DMS153 (cell line): ENCODE results near the gene HOXA6.

Experiments used
- DNase-seq: peaks from one replicate; lab custom pipeline; 2025; lab: John Stamatoyannopoulos, UW

HOXA6 gene

DNA sequence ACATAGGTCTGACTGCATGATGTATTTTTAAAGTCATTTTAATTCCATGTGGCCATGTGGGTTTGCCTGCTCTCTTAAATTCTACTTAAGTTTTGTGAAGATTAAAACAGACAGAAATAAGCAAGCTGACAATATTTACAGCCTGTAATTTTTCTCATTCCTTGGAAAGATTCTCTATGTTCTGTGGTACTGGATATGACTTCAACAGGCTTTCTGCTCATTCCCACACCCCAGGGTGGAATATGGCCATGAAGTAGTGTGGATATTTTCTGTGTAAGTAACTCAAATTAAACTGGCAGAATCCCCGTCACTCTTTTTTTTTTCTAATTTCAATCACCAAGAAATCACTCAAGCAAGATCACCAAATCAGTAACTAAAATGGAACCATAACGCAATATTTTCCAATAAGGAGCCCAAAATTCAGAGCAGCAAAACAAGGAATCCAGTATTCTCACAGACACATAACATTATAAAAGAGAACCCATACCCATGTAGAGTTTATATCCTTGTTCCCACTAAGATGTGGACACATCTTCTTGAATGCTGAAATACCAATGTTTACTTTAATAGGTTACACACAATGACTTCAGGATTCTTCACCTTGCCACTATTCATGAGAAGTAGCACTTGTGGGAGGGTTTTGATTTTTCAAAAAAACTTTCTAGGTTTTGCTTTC, 9.8 kb downstream of the HOXA6 start:
- DNase-seq, result no peak

DNA sequence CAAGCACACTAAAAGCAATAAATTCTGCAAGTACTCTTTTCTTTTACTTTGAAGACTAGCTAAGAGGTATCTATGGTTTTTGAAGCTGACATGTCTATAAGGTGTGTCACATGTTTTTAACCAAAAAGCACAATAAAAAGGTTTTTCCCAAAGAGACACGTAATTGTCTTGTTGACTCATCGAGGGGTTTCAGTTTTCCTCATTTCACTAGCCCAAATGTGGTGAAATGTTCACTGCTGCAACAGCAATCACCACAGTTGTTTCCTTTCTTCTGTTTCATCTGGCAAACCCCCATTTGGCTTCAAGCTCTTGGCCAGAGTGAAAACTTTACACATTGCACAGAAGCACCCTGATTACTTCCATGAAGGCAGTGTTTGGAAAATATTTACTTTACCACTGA, 13.2 kb downstream of the HOXA6 start:
- DNase-seq, result no peak

DNA sequence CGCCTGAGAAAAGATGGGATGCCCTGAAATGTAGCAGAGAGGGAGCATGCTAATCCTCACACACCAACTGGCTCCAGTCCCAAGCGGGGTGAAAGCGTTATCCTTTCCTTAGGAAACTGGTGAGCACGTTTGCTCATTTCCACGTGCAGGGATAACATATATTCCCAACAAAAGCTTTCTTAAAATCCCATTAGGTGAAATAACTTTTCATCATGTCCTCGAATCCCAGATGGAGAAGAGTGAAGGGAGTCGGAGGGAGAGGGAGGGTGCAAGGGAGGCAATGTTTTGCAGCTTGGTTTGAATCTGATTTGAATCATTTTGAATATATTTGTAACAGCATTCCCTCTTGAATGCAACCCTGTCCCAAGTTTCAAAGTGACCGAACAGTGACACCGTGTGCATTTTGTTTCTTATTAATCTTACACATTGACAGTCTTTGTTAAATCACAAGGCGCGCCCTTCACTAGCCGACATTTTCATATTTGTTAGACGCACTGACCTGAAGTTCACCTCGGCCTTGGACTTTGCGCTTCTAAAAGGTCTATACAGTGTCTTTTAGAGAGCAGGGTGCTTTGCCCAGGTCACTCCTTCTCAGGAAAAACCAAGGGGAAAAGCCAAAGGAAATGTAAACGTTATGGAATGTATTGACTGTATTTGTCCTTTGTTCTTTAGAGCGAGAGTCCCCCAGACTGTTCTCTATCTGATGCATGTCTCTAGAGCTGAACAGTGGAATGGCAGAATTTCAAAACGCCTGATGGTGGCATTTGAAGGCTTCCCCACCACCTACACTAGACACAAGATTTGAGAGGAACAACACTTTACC, 14.0 kb downstream of the HOXA6 start:
- no peak for DNase-seq

DNA sequence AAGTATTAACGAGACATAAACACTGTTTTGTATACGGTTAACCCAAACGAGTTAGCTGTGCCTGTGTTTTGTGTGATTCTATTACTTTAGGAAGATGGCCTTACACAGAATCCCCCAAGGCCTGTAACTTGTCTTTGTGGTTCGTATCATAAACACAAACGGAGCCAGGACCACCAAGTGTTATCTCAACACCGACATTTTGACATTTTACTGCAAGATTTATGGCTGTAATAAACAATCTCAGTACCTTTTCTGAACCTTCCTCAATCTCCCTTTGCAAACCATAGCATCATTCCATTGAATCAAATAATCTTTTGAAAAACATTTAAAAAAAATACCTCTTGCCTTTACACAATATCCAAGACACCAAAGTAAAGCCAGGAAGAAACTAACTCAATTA, 14.6 kb downstream of the HOXA6 start:
- DNase-seq, result no peak

DNA sequence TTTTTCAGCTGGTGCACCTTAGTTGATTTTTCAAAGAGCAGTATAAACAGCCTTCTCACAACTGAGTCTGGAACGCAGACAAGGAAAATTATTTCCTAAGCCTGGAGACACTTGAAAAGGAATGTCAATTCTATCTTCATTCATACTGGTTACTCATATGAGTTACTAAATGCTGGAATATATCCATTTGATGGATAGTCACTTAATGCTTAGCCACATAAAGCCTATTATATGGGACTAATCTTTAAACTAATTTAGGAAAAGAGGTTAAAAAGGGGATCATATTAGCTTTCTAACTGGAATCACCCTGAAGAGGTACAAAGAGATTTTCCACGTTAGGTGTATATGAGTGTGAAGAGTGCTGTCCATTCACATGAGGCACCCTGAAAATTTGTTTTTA, 15.4 kb downstream of the HOXA6 start:
- no peak for DNase-seq

DNA sequence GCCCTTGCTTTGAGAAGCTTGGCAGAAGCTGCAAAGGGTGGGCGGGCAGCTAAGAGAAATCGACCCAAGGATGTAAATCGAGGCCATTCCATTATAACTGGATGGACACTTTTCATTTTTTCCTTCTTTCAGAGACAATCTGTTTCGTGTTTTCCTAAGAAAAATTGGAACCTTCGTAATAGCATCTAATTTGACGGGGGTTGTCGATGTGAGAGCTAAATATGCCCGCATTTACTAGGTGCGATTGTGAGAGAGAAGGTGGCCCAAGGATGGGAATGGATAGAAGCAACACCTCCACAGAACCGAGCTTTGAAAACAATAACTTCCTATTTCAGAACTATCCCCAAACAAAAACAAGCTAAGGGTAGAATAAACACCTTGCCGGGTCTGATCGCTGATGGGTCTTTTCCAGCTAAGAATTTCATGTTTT, 16.2 kb downstream of the HOXA6 start:
- DNase-seq, result no peak

DNA sequence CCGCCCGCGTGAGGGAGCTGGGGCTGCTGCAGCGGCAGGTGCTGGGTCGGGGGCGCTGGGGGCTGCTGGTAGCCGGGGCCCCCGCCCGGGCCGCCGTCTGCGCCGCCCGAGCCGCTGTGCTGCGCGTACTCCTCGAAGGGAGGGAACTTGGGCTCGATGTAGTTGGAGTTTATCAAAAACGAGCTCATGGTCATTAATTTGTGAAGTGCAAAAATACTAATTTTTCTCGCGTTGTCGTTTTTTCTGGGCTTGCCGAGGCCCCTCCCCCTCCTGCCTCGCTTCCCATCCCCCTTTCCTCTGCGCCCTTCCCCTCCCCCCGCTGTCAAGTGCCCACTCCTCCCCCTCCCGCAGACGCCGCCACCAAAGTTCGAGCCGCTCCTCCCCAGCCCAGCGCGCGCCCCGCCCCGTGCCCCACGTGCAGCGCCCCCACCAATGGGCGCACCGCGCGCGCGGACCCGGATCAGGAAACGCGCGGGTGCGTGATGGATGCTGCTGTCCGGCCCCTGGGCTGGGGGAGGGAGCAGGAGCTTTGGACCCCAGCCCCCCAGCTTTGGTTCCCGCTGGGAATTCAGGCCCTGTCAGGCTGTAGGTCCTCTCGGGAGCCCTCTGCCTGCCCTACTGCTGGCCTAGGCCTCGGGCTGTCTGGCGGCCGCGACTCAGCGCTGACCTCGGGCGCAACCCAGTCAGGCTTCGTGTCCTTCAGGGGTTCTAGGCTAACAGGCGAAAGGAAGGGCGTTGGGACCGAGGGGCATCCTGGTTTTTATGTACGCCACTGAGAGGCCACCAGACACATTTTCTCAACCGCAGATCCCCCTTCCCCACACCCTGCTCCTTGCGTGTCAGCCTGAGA, 16.8 kb downstream of the HOXA6 start, which contains the start of gene HOXA4:
Gene HOXA4, minus strand, starts transcription at position 218 of the 850 bp plus-strand sequence. Its CDS starts 24 bp downstream, at position 194.
- no peak for DNase-seq

DNA sequence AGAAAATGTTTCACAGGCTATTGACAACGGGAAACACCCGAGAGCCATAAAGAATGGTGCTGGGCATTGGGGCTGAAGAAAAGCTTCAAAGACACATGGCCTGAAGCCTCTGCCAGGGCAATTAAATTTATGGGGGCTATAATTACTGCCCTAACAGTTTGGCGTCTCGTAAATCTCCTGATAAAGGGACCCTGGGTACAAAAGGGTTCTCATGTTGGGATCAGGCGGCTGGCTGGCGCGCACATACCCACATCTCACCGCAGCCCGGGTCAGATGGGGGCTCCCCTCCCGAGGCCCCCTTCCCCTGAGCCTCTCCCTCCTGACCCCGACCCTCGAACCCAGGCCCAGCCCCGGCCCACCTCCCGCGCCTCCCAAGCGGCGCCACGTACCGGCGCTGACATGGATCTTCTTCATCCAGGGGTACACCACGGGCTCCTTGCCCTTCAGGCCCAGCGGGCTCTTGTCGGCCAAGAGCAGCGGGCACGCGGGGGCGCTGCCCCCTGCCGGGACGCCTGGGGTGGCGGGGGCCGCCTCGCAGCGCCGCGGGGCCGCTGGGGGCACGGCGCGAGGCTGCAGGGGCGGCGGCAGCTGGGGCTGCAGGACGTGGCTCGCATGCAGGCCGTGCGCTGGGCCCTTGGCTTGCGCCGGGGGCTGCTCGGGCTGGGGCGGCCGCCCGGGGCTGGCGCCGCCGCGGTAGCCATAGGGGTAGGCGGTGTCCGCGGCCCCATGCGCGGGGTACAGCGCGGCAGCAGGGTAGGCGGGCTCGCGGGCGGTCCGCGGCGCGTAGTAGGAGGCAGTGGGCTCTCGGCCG, 17.6 kb downstream of the HOXA6 start:
- no peak for DNase-seq

DNA sequence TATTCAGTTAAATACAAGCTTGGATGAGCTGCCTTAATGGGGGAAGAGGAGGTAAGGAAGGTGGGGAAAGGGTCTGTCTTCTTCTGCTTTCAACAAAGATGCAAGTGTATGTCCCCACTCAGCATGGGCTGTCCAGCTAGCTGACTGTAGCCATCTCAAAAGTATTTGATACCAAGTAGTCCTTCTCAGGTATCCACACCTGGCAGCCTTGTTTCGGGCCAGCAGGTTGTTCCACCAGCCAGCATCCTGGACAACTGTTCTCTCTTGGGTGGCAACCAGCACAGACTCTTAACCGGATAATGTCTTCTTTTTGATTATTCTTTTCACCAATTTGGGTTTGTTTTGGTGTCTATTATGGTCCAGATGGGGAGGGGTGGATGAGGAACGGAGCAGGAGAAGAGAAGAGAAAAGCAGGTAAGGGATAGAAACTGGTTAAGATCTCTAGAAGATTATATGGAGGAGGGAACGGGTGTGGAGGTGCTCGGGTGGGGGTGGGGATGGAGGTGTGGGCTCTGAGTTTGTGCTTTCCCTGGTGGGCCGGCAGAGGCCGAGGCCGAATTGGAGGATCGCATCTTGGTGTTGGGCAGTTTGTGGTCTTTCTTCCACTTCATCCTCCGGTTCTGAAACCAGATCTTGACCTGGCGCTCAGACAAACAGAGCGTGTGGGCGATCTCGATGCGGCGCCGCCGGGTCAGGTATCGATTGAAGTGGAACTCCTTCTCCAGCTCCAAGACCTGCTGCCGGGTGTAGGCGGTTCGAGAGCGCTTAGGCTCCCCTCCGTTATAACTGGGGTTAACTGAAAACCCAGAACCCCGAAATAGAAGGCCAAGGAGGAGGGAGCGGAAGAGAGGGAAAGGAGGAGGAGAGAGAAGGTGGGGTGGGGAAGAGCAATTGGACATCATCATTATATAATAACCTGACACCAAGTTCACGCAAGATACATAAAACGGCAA, 18.5 kb downstream of the HOXA6 start:
- DNase-seq, result no peak

DNA sequence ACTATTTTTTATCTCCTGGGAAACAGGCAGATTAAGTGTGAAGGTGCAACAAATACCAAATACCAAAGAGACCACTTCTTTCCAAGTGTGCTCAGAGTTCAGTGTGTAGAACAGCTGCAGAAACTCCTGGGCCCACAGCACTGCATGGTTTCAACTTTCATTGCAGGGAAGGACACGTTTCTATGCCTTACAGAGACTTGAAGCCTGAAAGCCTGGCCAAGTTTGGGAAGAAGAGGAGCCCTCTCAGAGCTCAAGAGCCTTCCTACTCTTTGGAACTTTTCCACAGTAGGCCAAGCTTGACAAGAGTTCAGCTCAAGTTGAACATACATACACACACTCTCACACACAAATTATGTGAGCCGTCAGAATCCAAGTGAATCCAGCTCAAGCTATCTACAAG, 19.5 kb downstream of the HOXA6 start:
- no peak for DNase-seq

DNA sequence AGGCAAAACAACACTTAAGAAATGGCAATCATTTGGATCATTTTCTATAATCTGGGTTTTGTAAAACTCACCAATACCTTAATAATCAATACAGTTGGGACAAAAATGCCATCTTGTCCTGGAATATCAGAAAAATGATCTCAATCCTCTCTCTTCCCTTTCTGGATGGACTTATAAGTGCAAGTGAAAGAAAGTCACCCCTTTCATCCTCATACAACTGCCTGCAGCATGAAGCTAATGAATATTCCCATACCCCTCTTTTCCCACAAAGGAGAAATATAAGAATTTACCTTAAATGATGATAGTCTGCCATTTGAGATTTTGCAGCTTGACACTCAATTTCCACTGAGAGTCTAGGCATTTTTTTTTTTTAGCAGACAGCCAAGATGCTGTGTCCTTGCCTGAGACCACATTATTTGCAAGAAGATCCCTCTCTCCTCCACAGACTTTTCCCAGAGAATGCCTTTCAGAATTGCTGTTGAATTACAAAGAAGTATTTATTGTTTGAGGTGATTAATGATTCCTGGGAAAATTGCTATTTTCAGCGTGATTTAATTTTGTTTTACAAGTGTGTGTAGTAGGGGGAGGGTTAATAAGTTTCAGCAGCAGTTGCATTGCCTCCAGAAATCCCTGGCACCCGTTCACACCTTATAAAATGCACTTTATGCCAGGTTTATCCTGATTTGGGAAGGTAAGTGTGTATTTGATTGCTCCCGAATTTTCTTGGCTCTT, 20.8 kb downstream of the HOXA6 start:
- no peak for DNase-seq

DNA sequence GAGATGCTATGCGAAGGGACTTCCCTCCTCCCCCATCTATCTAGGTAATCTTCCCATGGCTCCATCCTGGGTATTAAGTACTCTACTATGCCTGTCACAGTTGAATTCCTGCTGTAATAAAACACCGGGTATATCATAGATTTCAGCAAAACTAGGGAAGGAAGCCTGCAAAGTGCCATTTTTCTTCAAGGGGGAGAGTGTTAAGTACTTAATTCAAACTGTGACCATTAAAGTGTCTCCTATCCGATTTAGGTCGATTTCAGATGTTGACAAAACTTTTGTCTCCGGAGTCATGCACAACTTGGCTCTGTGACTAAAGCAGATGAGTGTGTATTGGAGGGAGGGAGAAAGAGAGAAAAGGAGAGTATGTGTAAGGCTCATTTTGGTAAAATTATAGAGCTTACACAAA, 21.6 kb downstream of the HOXA6 start:
- no peak for DNase-seq

DNA sequence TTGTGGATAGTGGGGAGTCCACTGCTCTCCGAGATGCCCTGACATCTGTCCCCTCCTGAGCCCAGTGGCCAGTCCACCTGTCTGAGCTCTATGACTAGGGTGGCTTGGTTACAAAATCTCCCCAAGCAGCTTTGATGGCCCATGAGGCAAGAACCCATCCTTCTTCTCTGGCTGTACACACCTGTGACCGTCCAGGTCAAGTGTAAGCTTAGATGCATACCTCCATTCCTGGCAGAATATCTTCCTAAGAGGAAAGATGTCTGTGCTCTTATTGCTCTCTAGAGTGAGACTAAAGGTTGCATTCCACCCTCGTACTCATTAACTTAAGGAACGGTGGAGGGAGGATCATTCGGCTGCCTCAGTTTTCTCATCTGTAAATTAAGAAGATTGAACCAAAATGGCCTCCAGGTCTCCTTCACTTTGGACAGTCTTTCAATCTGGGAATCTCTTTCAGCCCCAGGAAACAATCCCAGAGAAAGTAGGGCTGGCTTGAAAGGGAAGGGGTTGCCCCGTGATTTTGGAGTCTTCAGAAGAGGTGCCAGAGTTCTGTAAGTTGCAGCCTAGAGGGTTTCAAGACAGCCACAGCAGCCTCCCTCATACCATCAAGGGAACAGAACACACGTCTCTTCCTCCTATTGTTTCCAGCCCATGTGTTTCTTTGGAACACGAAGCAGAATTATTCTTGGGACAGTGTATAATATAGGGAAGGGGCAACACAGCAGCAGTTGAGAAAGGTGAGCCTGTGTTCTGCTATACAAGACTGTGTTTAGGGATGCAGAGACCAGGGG, 22.5 kb downstream of the HOXA6 start:
- DNase-seq, result no peak

DNA sequence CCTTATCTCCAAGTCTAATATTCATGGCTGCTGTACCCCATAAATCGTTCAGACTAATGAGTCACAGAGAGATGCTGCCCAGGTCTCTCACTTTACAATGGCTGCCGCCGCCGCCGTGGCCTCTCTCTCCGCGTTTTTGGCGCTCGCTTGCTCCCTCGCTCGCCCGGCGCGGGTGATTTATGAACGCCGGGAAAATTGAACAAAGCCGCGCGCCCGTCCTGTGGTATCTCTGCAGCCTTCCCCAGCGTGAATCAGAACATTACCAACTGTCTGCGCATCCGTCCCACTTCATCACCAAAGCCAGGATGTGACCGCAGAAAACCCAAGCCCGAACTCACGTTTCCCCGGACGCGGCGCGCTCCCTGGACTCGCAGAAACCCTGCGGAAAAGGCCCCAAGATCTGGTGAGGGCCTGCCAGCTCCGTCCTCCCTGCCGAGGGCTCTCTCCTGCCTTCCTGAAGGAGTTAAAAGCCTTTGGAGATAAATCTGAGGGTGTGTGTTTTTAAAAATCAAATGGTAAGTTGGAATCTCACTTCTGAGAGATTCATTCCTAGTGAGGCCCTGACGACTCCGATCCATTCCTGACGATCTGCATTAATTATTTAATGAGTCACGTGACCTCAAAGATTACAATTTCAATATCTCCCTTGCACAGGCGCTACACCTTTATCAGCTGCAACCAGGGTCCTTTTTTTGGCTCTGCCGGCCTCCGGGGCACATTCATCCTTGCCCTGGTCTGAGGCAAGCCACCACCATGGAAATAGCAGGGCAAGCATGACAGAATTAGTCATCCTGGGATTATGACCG, 23.3 kb downstream of the HOXA6 start:
- DNase-seq, result no peak

DNA sequence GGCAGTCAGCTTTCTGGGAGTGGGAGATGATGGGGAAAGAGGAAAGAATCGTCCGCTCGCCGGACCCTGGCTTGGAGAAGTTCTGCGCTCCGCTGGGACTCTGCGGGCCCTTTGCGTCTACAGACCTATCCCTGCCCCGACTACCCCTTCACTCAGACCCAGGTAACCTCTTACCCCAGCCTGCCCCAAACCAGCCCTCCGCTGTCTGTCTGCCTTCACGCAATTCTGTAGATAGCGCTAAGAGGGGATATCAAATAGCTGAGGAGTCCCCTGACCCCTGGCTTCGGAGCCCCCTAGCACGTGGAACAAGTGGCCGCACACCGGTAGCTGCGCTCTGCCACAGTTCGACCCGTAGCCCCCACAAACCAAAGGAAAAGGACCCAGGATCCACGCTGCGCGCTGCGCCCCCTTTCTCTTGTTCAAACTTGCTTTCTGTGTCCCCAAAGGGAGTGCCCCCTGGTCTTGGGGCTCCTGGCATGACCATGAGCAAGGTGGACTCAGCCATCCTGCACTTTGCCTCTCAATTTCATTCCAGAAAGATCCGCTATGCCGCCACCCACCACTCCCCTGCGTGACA, 24.0 kb downstream of the HOXA6 start:
- DNase-seq, result no peak

DNA sequence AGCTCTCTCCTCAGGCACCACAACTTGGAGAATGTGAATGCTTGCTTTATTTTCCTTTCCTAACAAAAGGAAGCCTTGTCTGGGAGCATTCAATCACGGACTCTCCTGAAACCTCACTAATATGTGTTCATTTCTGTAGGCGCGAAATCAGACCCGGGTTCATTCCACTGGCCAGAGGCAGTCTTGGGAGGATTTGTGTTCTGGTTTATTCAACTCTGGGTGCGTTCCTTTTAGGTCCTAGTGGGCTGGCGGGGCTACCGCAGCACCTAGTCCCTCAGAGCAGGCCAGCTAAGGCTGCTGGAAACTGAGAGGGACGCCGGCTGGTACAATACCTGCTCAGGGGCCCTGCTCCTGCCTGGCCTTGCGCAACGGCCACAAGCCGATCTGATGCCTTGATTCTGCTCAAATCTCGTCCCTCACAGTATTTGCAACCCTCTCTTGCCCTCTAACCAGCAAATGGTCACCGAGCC, 24.5 kb downstream of the HOXA6 start:
- DNase-seq, result no peak

DNA sequence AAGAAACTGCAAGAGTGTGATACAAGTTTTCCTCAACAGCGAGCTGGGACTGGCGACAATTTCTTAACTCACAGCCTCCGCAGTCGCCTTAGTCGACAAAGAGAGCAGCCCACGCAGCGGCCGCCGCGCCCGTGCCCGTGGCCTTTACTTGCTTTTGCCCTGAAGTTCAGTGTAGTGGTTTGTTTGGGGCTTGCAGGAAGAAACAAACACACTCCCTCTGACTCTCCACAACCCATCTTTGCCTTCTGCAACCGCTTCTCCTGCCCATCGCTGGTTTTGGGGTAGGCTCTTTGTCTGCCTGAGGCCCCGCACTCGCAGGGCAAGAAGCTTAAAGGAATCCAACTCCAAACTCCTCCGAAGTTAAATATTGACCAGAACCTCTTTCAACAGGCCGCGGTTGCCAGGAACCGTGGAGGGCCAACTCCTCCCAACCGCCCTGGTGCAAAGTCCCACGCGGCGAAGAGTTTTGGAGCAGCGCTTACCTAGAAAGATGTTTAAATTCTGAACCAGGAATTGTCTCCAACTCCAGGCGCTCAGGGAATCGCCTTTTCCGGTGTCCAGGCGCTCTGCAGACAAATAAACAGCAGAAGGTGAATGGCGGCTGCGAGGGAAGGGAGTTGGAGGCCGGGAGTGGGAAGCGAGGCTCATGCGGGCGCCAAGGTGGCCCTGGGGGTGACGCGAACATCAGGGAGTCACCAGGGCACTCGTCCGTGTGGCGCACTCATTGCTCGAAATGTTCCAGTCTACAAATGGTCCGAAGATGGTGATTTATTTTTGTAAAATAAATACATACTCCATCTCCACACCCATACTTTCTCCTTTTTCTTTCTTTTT, 25.3 kb downstream of the HOXA6 start:
- DNase-seq, result no peak
